ENCODE results near the gene BBC3. TPM values are rescaled to one million over a fixed set of nuclear protein-coding genes. Genes with fewer than 3 reads are reported as not detected.
A peak's percentile ranks its signal among the peaks of the same experiment; 100 is the strongest.
"Not testable (repeated sequence)": the region's sequence is repeated elsewhere in the genome, so short reads cannot be mapped to it uniquely, and the experiment has no call there.

Gene BBC3, protein sequence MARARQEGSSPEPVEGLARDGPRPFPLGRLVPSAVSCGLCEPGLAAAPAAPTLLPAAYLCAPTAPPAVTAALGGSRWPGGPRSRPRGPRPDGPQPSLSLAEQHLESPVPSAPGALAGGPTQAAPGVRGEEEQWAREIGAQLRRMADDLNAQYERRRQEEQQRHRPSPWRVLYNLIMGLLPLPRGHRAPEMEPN
- total RNA-seq = 10 to 100 TPM; 19.8 to 20.1 TPM
- 8.3 TPM for polyA plus RNA-seq

DNA sequence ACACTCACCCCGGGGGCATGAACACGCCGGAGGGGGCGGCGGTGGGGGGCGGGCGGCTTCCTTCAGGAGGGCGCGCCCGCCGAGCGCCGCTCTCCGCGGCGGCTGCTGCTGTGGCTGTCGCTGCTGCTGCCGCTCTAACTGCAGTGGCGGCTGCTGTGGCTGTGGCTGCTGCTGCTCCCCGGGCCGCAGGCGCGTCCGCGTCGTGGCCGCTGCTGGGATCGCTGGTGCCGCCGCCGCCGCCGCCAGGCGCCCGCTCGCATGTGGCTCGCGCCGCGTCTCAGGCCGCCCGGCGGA, at the start of gene BBC3:
Gene BBC3, minus strand, starts transcription at position 279 of the 294 bp plus-strand sequence. CDS start 2,768 bp downstream, outside the sequence.
- H3K9me3 Mint-ChIP-seq = no peaks in the 10 kb centered on the region
- Histone ChIP-seq H3K27ac (ENCODE audit: low read depth, low read length) (peak within 1 kb of the TSS; percentile 84), H3K27me3 (ENCODE audit: insufficient read depth, low read length, poor library complexity, severe bottlenecking) (no peaks in the 10 kb centered on the region), H3K36me3 (ENCODE audit: insufficient read depth, low read length) (no peaks in the 10 kb centered on the region), H3K4me3 (ENCODE audit: low read length) (peak within 1 kb of the TSS; percentile 80), H3K4me1 (ENCODE audit: insufficient read depth, low read length) (peaks cover 47% of the 10 kb centered on the region), H3K9me3 (ENCODE audit: low read length) (no peaks in the 10 kb centered on the region)
- H3K27ac Mint-ChIP-seq = peak within 1 kb of the TSS; percentile 85 to 97 (median 92)
- H3K27me3 Mint-ChIP-seq = no peaks in the 10 kb centered on the region
- POLR2A ChIA-PET = no interaction called here
- CTCF ChIA-PET = no interaction called here
- H3K4me3 Mint-ChIP-seq = peak within 1 kb of the TSS; percentile 81 to 88 (median 85)
- no peak for DNase-seq
- H3K4me1 Mint-ChIP-seq = peaks cover 18 to 32% (median 26%) of the 10 kb centered on the region in 3 donors
- no peaks in the 10 kb centered on the region for H3K36me3 Mint-ChIP-seq

GRCh38 chr19:47280183-47280797, 49.3 kb upstream of the BBC3 start:
- Mint-ChIP-seq H3K9me3 (no peaks in the 10 kb centered on the region), H3K4me3 (no peak overlapping the region), H3K4me1 (peaks cover 11 to 17% (median 16%) of the 10 kb centered on the region in 3 donors), H3K27me3 (no peaks in the 10 kb centered on the region), H3K36me3 (peaks cover 0 to 2% (median 0%) of the 10 kb centered on the region in 3 donors), H3K27ac (no peak overlapping the region)
- Histone ChIP-seq H3K36me3 (ENCODE audit: insufficient read depth, low read length) (no peaks in the 10 kb centered on the region), H3K4me3 (ENCODE audit: low read length) (no peak overlapping the region), H3K27ac (ENCODE audit: low read depth, low read length) (no peak overlapping the region), H3K9me3 (ENCODE audit: low read length) (no peaks in the 10 kb centered on the region), H3K27me3 (ENCODE audit: insufficient read depth, low read length, poor library complexity, severe bottlenecking) (no peaks in the 10 kb centered on the region), H3K4me1 (ENCODE audit: insufficient read depth, low read length) (peaks cover 5% of the 10 kb centered on the region)
- DNase-seq = peak in 4 of 5 donors; percentile 16 to 59 (median 38)
- POLR2A ChIA-PET = no interaction called here
- CTCF ChIA-PET = interaction anchor here (1.5 kb wide), 1 partner anchor 54 kb away, joined by 3 read pairs; no protein-coding TSS in a partner anchor

DNA sequence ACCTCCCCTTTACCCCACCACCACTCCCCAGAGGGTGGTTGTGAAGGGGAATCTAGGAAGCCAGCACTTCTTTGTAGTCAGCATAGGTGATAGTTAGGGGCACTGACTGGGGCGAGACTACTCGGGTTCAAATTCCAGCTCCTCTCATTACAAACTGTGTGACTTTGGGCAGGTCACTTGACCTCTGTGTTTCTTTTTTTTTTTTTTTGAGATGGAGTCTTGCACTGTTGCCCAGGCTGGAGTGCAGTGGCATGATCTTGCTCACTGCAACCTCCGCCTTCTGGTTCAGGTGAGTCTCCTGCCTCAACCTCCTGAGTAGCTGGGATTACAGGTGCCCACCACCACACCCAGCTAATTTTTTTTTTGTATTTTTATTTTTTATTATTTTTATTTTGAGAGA, 45.5 kb upstream of the BBC3 start:
- H3K36me3 ChIP-seq (ENCODE audit: insufficient read depth, low read length); POLR2A ChIA-PET; DNase-seq; H3K27ac ChIP-seq (ENCODE audit: low read depth, low read length); H3K27me3 ChIP-seq (ENCODE audit: insufficient read depth, low read length, poor library complexity, severe bottlenecking); H3K9me3 Mint-ChIP-seq; H3K9me3 ChIP-seq (ENCODE audit: low read length); H3K4me3 ChIP-seq (ENCODE audit: low read length); H3K27me3 Mint-ChIP-seq: not testable (repeated sequence)
- H3K4me1 Mint-ChIP-seq = peaks cover 16 to 28% (median 18%) of the 10 kb centered on the region in 3 donors
- H3K27ac Mint-ChIP-seq = peak overlapping the region in 2 of 8 donors; percentile 5 to 82
- CTCF ChIA-PET = interaction anchor here (3.6 kb wide), 3 partner anchors 8 to 73 kb away, joined by 14 to 25 read pairs (median 16); partner anchors contain the start of gene DHX34
- H3K4me1 ChIP-seq (ENCODE audit: insufficient read depth, low read length) = peaks cover 15% of the 10 kb centered on the region
- H3K36me3 Mint-ChIP-seq = peaks cover 0 to 13% (median 0%) of the 10 kb centered on the region in 3 donors
- H3K4me3 Mint-ChIP-seq = peak overlapping the region in 3 of 7 donors; percentile 32 to 82 (median 79)

DNA sequence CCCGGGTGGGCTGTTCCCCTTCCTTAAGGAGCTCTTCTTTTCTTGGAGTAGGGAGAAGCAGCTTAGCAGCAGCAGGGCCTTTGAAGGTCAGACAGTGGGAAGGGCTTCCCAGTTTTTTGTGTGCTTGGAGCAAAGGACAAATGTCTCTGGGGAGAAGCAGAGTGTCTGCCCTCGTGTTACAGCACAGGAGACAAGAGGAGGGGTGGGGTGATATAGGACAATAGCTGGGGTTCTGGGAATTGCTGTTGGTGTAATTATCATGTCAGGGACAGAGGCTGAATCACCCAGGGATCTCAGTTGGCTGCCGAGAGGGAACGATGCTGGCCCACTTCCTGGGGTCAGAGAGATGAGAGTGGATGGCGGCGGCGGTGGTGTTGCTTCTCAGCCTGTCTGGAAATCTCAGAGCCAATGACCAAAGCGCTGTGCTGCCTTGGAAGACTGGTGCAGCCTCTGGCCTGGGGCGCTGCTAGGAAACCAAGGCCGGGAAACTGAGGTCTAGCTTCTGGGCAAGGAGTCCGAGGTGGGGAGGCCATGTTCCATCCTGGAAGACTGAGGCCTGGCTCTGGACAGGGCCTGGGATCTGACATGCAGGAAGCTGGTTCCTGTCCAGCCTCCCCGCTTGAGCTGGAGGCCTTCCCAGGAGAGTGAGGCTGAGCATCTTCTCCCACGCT, 44.9 kb upstream of the BBC3 start:
- no peaks in the 10 kb centered on the region for H3K27me3 ChIP-seq (ENCODE audit: insufficient read depth, low read length, poor library complexity, severe bottlenecking)
- H3K4me1 ChIP-seq (ENCODE audit: insufficient read depth, low read length) = peaks cover 15% of the 10 kb centered on the region
- peaks cover 16 to 28% (median 18%) of the 10 kb centered on the region in 3 donors for H3K4me1 Mint-ChIP-seq
- ChIA-PET POLR2A (interaction anchor here (2.4 kb wide), 1 partner anchor 73 kb away, joined by 16 read pairs; the partner anchor contains the start of gene DHX34), CTCF (interaction anchor here (0.9 to 3.6 kb wide), 5 partner anchors 9 to 263 kb away, joined by 3 to 25 read pairs (median 14); partner anchors contain the start of gene DHX34)
- H3K9me3 ChIP-seq (ENCODE audit: low read length) = no peaks in the 10 kb centered on the region
- H3K27me3 Mint-ChIP-seq = no peaks in the 10 kb centered on the region
- peaks cover under 1% of the 10 kb centered on the region for H3K36me3 ChIP-seq (ENCODE audit: insufficient read depth, low read length)
- no peak for DNase-seq
- no peak overlapping the region for H3K4me3 ChIP-seq (ENCODE audit: low read length)
- H3K27ac ChIP-seq (ENCODE audit: low read depth, low read length) = no peak overlapping the region
- no peaks in the 10 kb centered on the region for H3K9me3 Mint-ChIP-seq
- H3K36me3 Mint-ChIP-seq = peaks cover 0 to 14% (median 0%) of the 10 kb centered on the region in 3 donors
- H3K27ac Mint-ChIP-seq = peak overlapping the region in 6 of 8 donors; percentile 56 to 89 (median 82)
- H3K4me3 Mint-ChIP-seq = peak overlapping the region; percentile 77 to 97 (median 79)

DNA sequence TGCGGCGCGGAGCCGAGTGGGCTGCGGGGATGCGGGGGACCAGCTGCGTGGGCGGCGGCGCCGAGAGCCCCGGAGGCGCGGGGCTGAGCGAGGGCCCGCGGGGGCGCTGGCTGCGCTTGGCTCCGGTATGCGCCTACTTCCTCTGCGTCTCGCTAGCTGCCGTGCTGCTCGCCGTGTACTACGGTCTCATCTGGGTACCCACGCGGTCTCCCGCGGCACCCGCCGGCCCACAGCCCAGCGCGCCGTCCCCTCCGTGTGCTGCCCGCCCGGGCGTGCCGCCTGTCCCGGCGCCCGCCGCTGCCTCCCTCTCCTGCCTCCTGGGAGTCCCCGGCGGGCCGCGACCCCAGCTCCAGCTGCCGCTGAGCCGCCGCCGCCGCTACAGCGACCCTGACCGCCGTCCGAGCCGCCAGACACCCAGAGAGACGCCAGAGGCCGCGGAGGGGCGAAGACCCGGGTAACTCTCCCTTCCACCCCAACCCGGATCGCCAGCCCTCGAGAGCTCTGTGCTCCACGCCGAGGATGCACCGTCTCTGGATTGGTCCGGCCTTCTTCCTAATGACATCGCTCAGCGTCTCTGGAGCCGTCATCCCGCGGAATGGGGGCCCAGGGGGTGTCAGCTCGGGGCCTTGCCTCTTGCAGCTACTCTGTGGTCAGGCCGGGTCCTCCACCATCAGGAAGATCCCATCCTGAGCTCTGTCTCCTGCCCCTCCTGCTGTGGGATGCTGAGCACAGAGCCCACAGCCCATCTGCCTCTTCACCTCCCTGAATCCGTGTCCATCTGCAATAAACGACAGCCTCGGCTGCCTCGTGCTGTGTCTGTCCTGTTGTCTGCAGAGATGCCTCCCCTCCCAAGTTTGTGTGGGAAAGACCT, 44.1 kb upstream of the BBC3 start:
- H3K27ac Mint-ChIP-seq = peak overlapping the region; percentile 38 to 100 (median 84)
- ChIA-PET POLR2A (interaction anchor here (1.2 to 3.9 kb wide), 6 partner anchors 19 to 335 kb away, joined by 7 to 67 read pairs (median 14); partner anchors contain the start of genes CCDC9, DHX34 and ZC3H4), CTCF (interaction anchor here (0.9 to 3.6 kb wide), 11 partner anchors 9 to 759 kb away, joined by 3 to 25 read pairs (median 5); partner anchors contain the start of genes CCDC9 and DHX34)
- Histone ChIP-seq H3K4me1 (ENCODE audit: insufficient read depth, low read length) (peaks cover 15% of the 10 kb centered on the region), H3K4me3 (ENCODE audit: low read length) (peak overlapping the region; percentile 45), H3K27ac (ENCODE audit: low read depth, low read length) (peak overlapping the region; percentile 4), H3K27me3 (ENCODE audit: insufficient read depth, low read length, poor library complexity, severe bottlenecking) (no peaks in the 10 kb centered on the region), H3K9me3 (ENCODE audit: low read length) (no peaks in the 10 kb centered on the region), H3K36me3 (ENCODE audit: insufficient read depth, low read length) (peaks cover 8% of the 10 kb centered on the region)
- no peaks in the 10 kb centered on the region for H3K9me3 Mint-ChIP-seq
- peak overlapping the region; percentile 77 to 99 (median 82) for H3K4me3 Mint-ChIP-seq
- peaks cover 16 to 28% (median 18%) of the 10 kb centered on the region in 3 donors for H3K4me1 Mint-ChIP-seq
- H3K27me3 Mint-ChIP-seq = no peaks in the 10 kb centered on the region
- peaks cover 0 to 22% (median 2%) of the 10 kb centered on the region in 3 donors for H3K36me3 Mint-ChIP-seq
- DNase-seq = peak in 1 of 5 donors; percentile 62

GRCh38 chr19:47274071-47274890, 43.3 kb upstream of the BBC3 start, which contains the start of gene INAFM1:
TSS of gene INAFM1 (plus strand) at chr19:47274885. CDS start at chr19:47274920, 35 bp downstream.
- H3K9me3 Mint-ChIP-seq = no peaks in the 10 kb centered on the region

More at GRCh38 chr19:47274071-47274890, 43.3 kb upstream of the BBC3 start, which contains the start of gene INAFM1:
- H3K4me3 Mint-ChIP-seq = peak within 1 kb of the TSS; percentile 96 to 99 (median 97)
- Histone ChIP-seq H3K4me3 (ENCODE audit: low read length) (peak within 1 kb of the TSS; percentile 93), H3K4me1 (ENCODE audit: insufficient read depth, low read length) (peaks cover 15% of the 10 kb centered on the region), H3K36me3 (ENCODE audit: insufficient read depth, low read length) (peaks cover 9% of the 10 kb centered on the region), H3K9me3 (ENCODE audit: low read length) (no peaks in the 10 kb centered on the region), H3K27ac (ENCODE audit: low read depth, low read length) (peak within 1 kb of the TSS; percentile 97), H3K27me3 (ENCODE audit: insufficient read depth, low read length, poor library complexity, severe bottlenecking) (no peaks in the 10 kb centered on the region)
- H3K27me3 Mint-ChIP-seq = no peaks in the 10 kb centered on the region
- POLR2A ChIA-PET = interaction anchor here (0.5 to 3.9 kb wide), 17 partner anchors 12 to 1557 kb away, joined by 3 to 67 read pairs (median 6); partner anchors contain the start of genes CCDC9, DHX34, SAE1 and ZC3H4
- H3K27ac Mint-ChIP-seq = peak within 1 kb of the TSS; percentile 97 to 100 (median 98)
- peaks cover 0 to 30% (median 3%) of the 10 kb centered on the region in 3 donors for H3K36me3 Mint-ChIP-seq
- H3K4me1 Mint-ChIP-seq = peaks cover 18 to 28% (median 21%) of the 10 kb centered on the region in 3 donors
- DNase-seq = peak; percentile 98 to 100 (median 99)
- CTCF ChIA-PET = interaction anchor here (1.1 to 3.6 kb wide), 11 partner anchors 10 to 758 kb away, joined by 3 to 25 read pairs (median 5); partner anchors contain the start of genes CCDC9 and DHX34
